Suprapubic skin (tissue), 4 donors: Measurements from ENCODE around the gene NCK2. TPM values are rescaled to one million over a fixed set of nuclear protein-coding genes. Genes with fewer than 3 reads are reported as not detected.

Experiments
- DNase-seq, 2 donors: peaks; one replicate each; pipeline ENCODE4 v3.0.0-alpha.2; 2019; ENCODE audit warnings: low spot score in 2 of 2
- H3K27ac ChIP-seq: fragments of 200-600 bp; sonication (generic); one replicate; pipeline ENCODE4 v1.5.1; 2019
- H3K27me3 ChIP-seq: fragments of 200-600 bp; sonication (generic); one replicate; pipeline ENCODE4 v1.5.1; 2019
- H3K36me3 ChIP-seq: fragments of 200-600 bp; sonication (generic); one replicate; pipeline ENCODE4 v1.5.1; 2019
- H3K4me1 ChIP-seq: fragments of 200-600 bp; sonication (generic); one replicate; pipeline ENCODE4 v1.5.1; 2019
- H3K4me3 ChIP-seq: fragments of 200-600 bp; sonication (generic); one replicate; pipeline ENCODE4 v1.5.1; 2019; ENCODE audit warnings: mild to moderate bottlenecking
- H3K9me3 ChIP-seq: fragments of 200-600 bp; sonication (generic); one replicate; pipeline ENCODE4 v1.5.1; 2019
- EP300 ChIP-seq: sonication (generic); formaldehyde crosslinking; IDR thresholded peaks from one replicate; pipeline ENCODE4 v1.6.1; 2017; ENCODE audit warnings: antibody characterized with exemption
- POLR2A ChIP-seq, 2 donors: fragments of 450-650 bp; IDR thresholded peaks; one replicate each; pipeline ENCODE4 v1.6.1; 2017; ENCODE audit warnings: antibody characterized with exemption in 2 of 2, mild to moderate bottlenecking in 2 of 2, moderate library complexity in 2 of 2
- POLR2AphosphoS5 ChIP-seq, 3 donors: sonication (generic); formaldehyde crosslinking; IDR thresholded peaks; one replicate each; pipeline ENCODE4 v1.6.1; 2017; ENCODE audit warnings: antibody characterized with exemption in 3 of 3
- WGBS: methylation state at CpG from one replicate; pipeline ENCODE4 v1.1.5; 2018; 5-methylcytosine and 5-hydroxymethylcytosine counted together
- total RNA-seq, 4 donors: library from RNA; depleted of rRNA; stranded (reverse); fragments of >200 nt; gene quantifications; one replicate each; pipeline ENCODE4 v1.1.0, GENCODE V29; 2016
- TF ChIP-seq, protein P1 (sequence below), 2 donors: fragments of 200-600 bp in 1 of 2; fragments of 450-650 bp in 1 of 2; sonication (generic) in 1 of 2; IDR thresholded peaks; one replicate each; pipeline ENCODE4 v1.5.1; 2016 to 2019; ENCODE audit warnings: antibody characterized with exemption in 2 of 2, mild to moderate bottlenecking in 1 of 2, moderate library complexity in 1 of 2

The NCK2 gene
- total RNA-seq, 4 donors from 2014 or later: 40.1 to 59.4 (median 49.2) TPM

GRCh38 chr2:105925390-105925789 is 180.7 kb downstream of the NCK2 start:
- Histone ChIP-seq H3K4me1 (peaks cover 5% of the 10 kb centered on the region), H3K27ac (no peak overlapping the region), H3K9me3 (no peaks in the 10 kb centered on the region), H3K27me3 (no peaks in the 10 kb centered on the region), H3K4me3 (no peak overlapping the region), H3K36me3 (no peaks in the 10 kb centered on the region)
- DNase-seq: peak in 1 of 2 donors; percentile 6
- WGBS: 87% methylated on average over 6 of the region's 6 CpGs
- TF ChIP-seq, protein P1, sequence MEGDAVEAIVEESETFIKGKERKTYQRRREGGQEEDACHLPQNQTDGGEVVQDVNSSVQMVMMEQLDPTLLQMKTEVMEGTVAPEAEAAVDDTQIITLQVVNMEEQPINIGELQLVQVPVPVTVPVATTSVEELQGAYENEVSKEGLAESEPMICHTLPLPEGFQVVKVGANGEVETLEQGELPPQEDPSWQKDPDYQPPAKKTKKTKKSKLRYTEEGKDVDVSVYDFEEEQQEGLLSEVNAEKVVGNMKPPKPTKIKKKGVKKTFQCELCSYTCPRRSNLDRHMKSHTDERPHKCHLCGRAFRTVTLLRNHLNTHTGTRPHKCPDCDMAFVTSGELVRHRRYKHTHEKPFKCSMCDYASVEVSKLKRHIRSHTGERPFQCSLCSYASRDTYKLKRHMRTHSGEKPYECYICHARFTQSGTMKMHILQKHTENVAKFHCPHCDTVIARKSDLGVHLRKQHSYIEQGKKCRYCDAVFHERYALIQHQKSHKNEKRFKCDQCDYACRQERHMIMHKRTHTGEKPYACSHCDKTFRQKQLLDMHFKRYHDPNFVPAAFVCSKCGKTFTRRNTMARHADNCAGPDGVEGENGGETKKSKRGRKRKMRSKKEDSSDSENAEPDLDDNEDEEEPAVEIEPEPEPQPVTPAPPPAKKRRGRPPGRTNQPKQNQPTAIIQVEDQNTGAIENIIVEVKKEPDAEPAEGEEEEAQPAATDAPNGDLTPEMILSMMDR (IDR thresholded peaks at IDR 0.05): no peak
- TF ChIP-seq POLR2AphosphoS5 (IDR thresholded peaks at IDR 0.05): no peak
- no peak for TF ChIP-seq POLR2A (IDR thresholded peaks at IDR 0.05)
- no peak for TF ChIP-seq EP300

DNA sequence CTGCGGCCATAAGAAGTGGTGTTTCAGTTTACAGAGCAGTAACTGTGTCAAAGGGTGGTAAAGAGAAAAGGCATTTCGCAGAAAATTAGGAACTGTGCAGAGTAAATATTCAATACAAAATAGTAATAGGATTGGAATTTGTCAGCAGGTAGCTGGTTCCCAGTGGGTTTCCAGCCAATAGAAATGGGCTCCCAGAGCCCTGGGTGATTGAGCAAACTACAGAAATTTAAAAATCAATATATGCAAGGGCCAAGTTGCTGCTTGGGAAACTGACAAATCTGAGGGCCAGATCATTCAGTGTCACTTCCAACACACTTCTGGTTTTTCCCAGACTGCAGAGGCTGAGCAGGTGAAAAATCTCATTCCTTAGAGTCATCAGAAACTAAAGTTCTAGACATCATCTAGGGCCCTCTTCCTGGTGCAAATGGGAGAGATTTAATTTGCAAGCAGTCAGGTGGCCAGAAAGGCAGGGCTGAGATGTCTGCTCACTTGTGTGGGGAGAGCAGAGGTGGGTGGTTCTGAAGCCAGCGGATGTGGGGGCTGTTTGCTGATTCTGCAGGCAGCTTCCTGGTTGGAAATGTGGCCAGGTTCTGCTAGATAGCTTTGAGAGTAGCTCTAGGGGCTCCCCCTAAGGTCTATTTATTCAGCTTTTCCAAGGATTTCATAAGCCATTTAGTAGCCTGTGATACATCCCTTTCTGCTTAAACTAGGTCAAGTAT is 182.4 kb downstream of the NCK2 start:
- peak in 1 of 2 donors; percentile 41 for DNase-seq
- Histone ChIP-seq H3K27ac (no peak overlapping the region), H3K4me1 (peaks cover 5% of the 10 kb centered on the region), H3K4me3 (no peak overlapping the region), H3K27me3 (no peaks in the 10 kb centered on the region), H3K9me3 (no peaks in the 10 kb centered on the region), H3K36me3 (no peaks in the 10 kb centered on the region)
- 100% methylated on average over 3 of the region's 3 CpGs for WGBS
- TF ChIP-seq POLR2A (IDR thresholded peaks at IDR 0.05) (no peak), EP300 (no peak), POLR2AphosphoS5 (IDR thresholded peaks at IDR 0.05) (no peak)
- TF ChIP-seq, protein P1 (IDR thresholded peaks at IDR 0.05): no peak

- H3K27ac ChIP-seq: no peak overlapping the region
- H3K4me3 ChIP-seq: no peak overlapping the region
- TF ChIP-seq, protein P1 (IDR thresholded peaks at IDR 0.05): no peak
- TF ChIP-seq EP300 (no peak), POLR2AphosphoS5 (IDR thresholded peaks at IDR 0.05) (no peak), POLR2A (IDR thresholded peaks at IDR 0.05) (no peak)
- no peaks in the 10 kb centered on the region for H3K27me3 ChIP-seq
- no peak for DNase-seq
- no peaks in the 10 kb centered on the region for H3K9me3 ChIP-seq
- whole genome bisulfite sequencing: 85% methylated on average over 4 of the region's 4 CpGs
- H3K36me3 ChIP-seq: no peaks in the 10 kb centered on the region
- peaks cover 5% of the 10 kb centered on the region for H3K4me1 ChIP-seq
Observed at GRCh38 chr2:105928086-105928485, 183.4 kb downstream of the NCK2 start.

- 54% methylated on average over 6 of the region's 6 CpGs for WGBS
- Histone ChIP-seq H3K27me3 (no peaks in the 10 kb centered on the region), H3K9me3 (no peaks in the 10 kb centered on the region), H3K4me3 (no peak overlapping the region), H3K36me3 (no peaks in the 10 kb centered on the region), H3K4me1 (peaks cover 5% of the 10 kb centered on the region), H3K27ac (no peak overlapping the region)
- no peak for TF ChIP-seq POLR2A (IDR thresholded peaks at IDR 0.05)
- TF ChIP-seq POLR2AphosphoS5 (IDR thresholded peaks at IDR 0.05): no peak
- TF ChIP-seq, protein P1 (IDR thresholded peaks at IDR 0.05): no peak
- TF ChIP-seq EP300: no peak
- peak in 1 of 2 donors; percentile 49 for DNase-seq
Observed at GRCh38 chr2:105928563-105928962, 183.9 kb downstream of the NCK2 start.

- no peak overlapping the region for H3K4me3 ChIP-seq
- peak in 1 of 2 donors; percentile 37 for DNase-seq
- no peak for TF ChIP-seq POLR2A (IDR thresholded peaks at IDR 0.05)
- H3K9me3 ChIP-seq: no peaks in the 10 kb centered on the region
- 43% methylated on average over 2 of the region's 2 CpGs for WGBS
- no peak overlapping the region for H3K27ac ChIP-seq
- no peaks in the 10 kb centered on the region for H3K36me3 ChIP-seq
- H3K4me1 ChIP-seq: peaks cover 9% of the 10 kb centered on the region
- no peaks in the 10 kb centered on the region for H3K27me3 ChIP-seq
Observed at GRCh38 chr2:105929516-105929915, 184.8 kb downstream of the NCK2 start.
